NT2/D1 (cell line): ENCODE data around the gene ID2.

Experiments
- SUZ12 ChIP-seq: IDR thresholded peaks from 2 replicates; pipeline ENCODE4 v1.6.1; 2011; ENCODE audit not compliant: insufficient read length, insufficient read depth; ENCODE audit errors: extremely low read depth
- ZNF274 ChIP-seq: IDR thresholded peaks from 2 replicates; pipeline ENCODE4 v1.6.1; 2011; ENCODE audit warnings: mild to moderate bottlenecking, low read depth, low read length

GRCh38 chr2:8675543-8675942, 6.3 kb upstream of the ID2 start:
- TF ChIP-seq ZNF274, result no peak
- TF ChIP-seq SUZ12, result no peak
